IMR-90 (cell line): ENCODE results near the gene CD81. TPM values are rescaled to one million over a fixed set of nuclear protein-coding genes. Genes with fewer than 3 reads are reported as not detected.

Source experiments
- ATAC-seq: fragments of 200-7000 bp; cut with Tn5 transposase; 2 replicates; pipeline ENCODE4 v1.9.1; 2020; ENCODE audit warnings: low read depth, mild to moderate bottlenecking, moderate library complexity
- BruUV-seq: library from RNA; stranded (reverse); fragments of 400-500 nt; replicated peaks from 2 replicates; lab custom pipeline; 2021; lab: Mats Ljungman, UMichigan
- CTCF ChIA-PET: fragments of 300-600 bp; formaldehyde crosslinking; extraction: SDS; loops from one replicate; lab custom pipeline; 2021; ENCODE audit warnings: antibody characterized with exemption; lab: Yijun Ruan, JAX
- POLR2A ChIA-PET: fragments of 300-600 bp; sonication (Branson Sonifier 250); formaldehyde crosslinking; loops from one replicate; lab custom pipeline; 2022; ENCODE audit warnings: antibody characterized with exemption; ENCODE audit not compliant: unreplicated experiment; lab: Charles Lee
- DNase-seq: peaks from one replicate; pipeline ENCODE4 v3.0.0; 2013
- H2AFZ ChIP-seq: replicated peaks from 2 replicates; pipeline ENCODE3; 2013; ENCODE audit warnings: low read length, mild to moderate bottlenecking; ENCODE audit not compliant: poor library complexity
- H2AK5ac ChIP-seq: 2 replicates; pipeline ENCODE4 v1.6.1; 2013; ENCODE audit warnings: low read depth, low read length, inconsistent platforms
- H2AK9ac ChIP-seq: replicated peaks from 2 replicates; pipeline ENCODE3; 2013; ENCODE audit warnings: mild to moderate bottlenecking, low read depth, low read length, moderate library complexity; ENCODE audit not compliant: poor library complexity
- H2BK120ac ChIP-seq: 2 replicates; pipeline ENCODE4 v1.6.1; 2013; ENCODE audit warnings: low read depth, low read length, inconsistent platforms
- H2BK15ac ChIP-seq: 3 replicates; pipeline ENCODE4 v1.6.1; 2013; ENCODE audit warnings: low read depth, low read length, inconsistent platforms
- H2BK20ac ChIP-seq: 2 replicates; pipeline ENCODE4 v1.6.1; 2013; ENCODE audit warnings: low read depth, mild to moderate bottlenecking, inconsistent platforms, low read length, moderate library complexity
- H2BK5ac ChIP-seq: 2 replicates; pipeline ENCODE4 v1.6.1; 2013; ENCODE audit warnings: mild to moderate bottlenecking, low read depth, low read length, inconsistent platforms; ENCODE audit not compliant: poor library complexity, severe bottlenecking
- H3K14ac ChIP-seq: replicated peaks from 2 replicates; pipeline ENCODE4 v1.6.1; 2013; ENCODE audit warnings: low read depth, low read length, inconsistent platforms
- H3K18ac ChIP-seq: 2 replicates; pipeline ENCODE4 v1.6.1; 2013; ENCODE audit warnings: low read depth, low read length, control low read depth
- H3K23ac ChIP-seq: 2 replicates; pipeline ENCODE4 v1.6.1; 2013; ENCODE audit warnings: low read depth, low read length, inconsistent platforms
- H3K27ac ChIP-seq: 2 replicates; pipeline ENCODE4 v1.5.1; 2013; ENCODE audit warnings: mild to moderate bottlenecking, control low read depth, low read length; ENCODE audit not compliant: insufficient read depth
- H3K27me3 ChIP-seq: 2 replicates; pipeline ENCODE4 v1.6.1; 2013; ENCODE audit warnings: low read length; ENCODE audit not compliant: control insufficient read depth, insufficient read depth
- H3K36me3 ChIP-seq: 2 replicates; pipeline ENCODE4 v1.6.1; 2013; ENCODE audit warnings: low read length, mixed read lengths; ENCODE audit not compliant: control insufficient read depth, insufficient read depth
- H3K4ac ChIP-seq: 2 replicates; pipeline ENCODE4 v1.6.1; 2013; ENCODE audit warnings: low read depth, low read length, inconsistent platforms
- H3K4me1 ChIP-seq: 2 replicates; pipeline ENCODE4 v1.6.1; 2013; ENCODE audit warnings: low read length, mixed read lengths; ENCODE audit not compliant: control insufficient read depth, insufficient read depth
- H3K4me2 ChIP-seq: 2 replicates; pipeline ENCODE4 v1.6.1; 2013; ENCODE audit warnings: low read depth, mild to moderate bottlenecking, control low read depth, low read length, moderate library complexity
- H3K4me3 ChIP-seq: 2 replicates; pipeline ENCODE4 v1.5.1; 2013; ENCODE audit warnings: low read depth, mild to moderate bottlenecking, control low read depth, low read length, moderate library complexity; ENCODE audit not compliant: insufficient read depth
- H3K56ac ChIP-seq: 2 replicates; pipeline ENCODE4 v1.6.1; 2013; ENCODE audit warnings: low read length, inconsistent platforms; ENCODE audit not compliant: insufficient read depth; ENCODE audit errors: extremely low read depth
- H3K79me1 ChIP-seq, 2 experiments: 2 replicates each; pipeline ENCODE4 v1.6.1; 2013; ENCODE audit warnings: low read length in 2 of 2, inconsistent platforms in 1 of 2, low read depth in 1 of 2
- H3K9ac ChIP-seq: 2 replicates; pipeline ENCODE4 v1.6.1; 2013; ENCODE audit warnings: low read depth, low read length, control low read depth
- H3K9me1 ChIP-seq: 2 replicates; pipeline ENCODE4 v1.6.1; 2013; ENCODE audit warnings: low read length, inconsistent platforms; ENCODE audit not compliant: insufficient read depth
- H3K9me3 ChIP-seq: 2 replicates; pipeline ENCODE4 v1.6.1; 2013; ENCODE audit warnings: low read length; ENCODE audit not compliant: control insufficient read depth, insufficient read depth
- H4K20me1 ChIP-seq: 2 replicates; pipeline ENCODE4 v1.6.1; 2013; ENCODE audit warnings: low read length, inconsistent platforms; ENCODE audit not compliant: insufficient read depth
- H4K5ac ChIP-seq: 2 replicates; pipeline ENCODE4 v1.6.1; 2013; ENCODE audit warnings: mild to moderate bottlenecking, low read depth, low read length, control low read depth
- H4K8ac ChIP-seq, 2 experiments: 2 replicates each; pipeline ENCODE4 v1.6.1; 2013; ENCODE audit warnings: low read depth in 2 of 2, low read length in 2 of 2, control low read depth in 1 of 2, inconsistent platforms in 1 of 2
- H4K91ac ChIP-seq: 2 replicates; pipeline ENCODE4 v1.6.1; 2013; ENCODE audit warnings: low read depth, low read length, inconsistent platforms; ENCODE audit not compliant: insufficient read depth
- BHLHE40 ChIP-seq: fragments of 150-350 bp; IDR thresholded peaks from 2 replicates; pipeline ENCODE4 v1.6.1; 2016; ENCODE audit warnings: mild to moderate bottlenecking, low read depth, low read length
- CEBPB ChIP-seq: IDR thresholded peaks from 2 replicates; pipeline ENCODE4 v1.6.1; 2012; ENCODE audit warnings: low read depth, low read length, improper control_type of control experiment
- CTCF ChIP-seq: conservative IDR thresholded peaks from 2 replicates; pipeline ENCODE4 v1.5.1; 2012; ENCODE audit warnings: mild to moderate bottlenecking, low read depth, low read length, improper control_type of control experiment
- ELK1 ChIP-seq: fragments of 150-350 bp; IDR thresholded peaks from 2 replicates; pipeline ENCODE4 v1.6.1; 2016; ENCODE audit warnings: low read depth, mild to moderate bottlenecking, low read length, moderate library complexity, borderline replicate concordance
- FOS ChIP-seq: fragments of 150-350 bp; IDR thresholded peaks from 2 replicates; pipeline ENCODE4 v1.6.1; 2016; ENCODE audit warnings: low read depth, low read length
- MAFK ChIP-seq: IDR thresholded peaks from 2 replicates; pipeline ENCODE4 v1.6.1; 2012; ENCODE audit warnings: low read depth, low read length, improper control_type of control experiment
- MAZ ChIP-seq: IDR thresholded peaks from 2 replicates; pipeline ENCODE4 v1.6.1; 2012; ENCODE audit warnings: low read depth, mild to moderate bottlenecking, low read length, improper control_type of control experiment, moderate library complexity, borderline replicate concordance
- MXI1 ChIP-seq: IDR thresholded peaks from 2 replicates; pipeline ENCODE4 v1.6.1; 2012; ENCODE audit warnings: low read depth, mild to moderate bottlenecking, low read length, moderate library complexity, borderline replicate concordance
- NFE2L2 ChIP-seq: fragments of 150-350 bp; IDR thresholded peaks from 2 replicates; pipeline ENCODE4 v1.6.1; 2016; ENCODE audit warnings: low read depth, mild to moderate bottlenecking, low read length
- POLR2A ChIP-seq: IDR thresholded peaks from 2 replicates; pipeline ENCODE4 v1.6.1; 2012; ENCODE audit warnings: mild to moderate bottlenecking, low read depth, low read length
- RAD21 ChIP-seq: IDR thresholded peaks from 2 replicates; pipeline ENCODE4 v1.6.1; 2012; ENCODE audit warnings: low read length, improper control_type of control experiment
- RCOR1 ChIP-seq: IDR thresholded peaks from 2 replicates; pipeline ENCODE4 v1.6.1; 2012; ENCODE audit warnings: mild to moderate bottlenecking, low read length, improper control_type of control experiment; ENCODE audit not compliant: insufficient replicate concordance
- RFX5 ChIP-seq: IDR thresholded peaks from 2 replicates; pipeline ENCODE4 v1.8.0; 2012; ENCODE audit warnings: low read depth, mild to moderate bottlenecking, low read length, moderate library complexity
- SMC3 ChIP-seq: fragments of 150-350 bp; IDR thresholded peaks from 2 replicates; pipeline ENCODE4 v1.6.1; 2016; ENCODE audit warnings: low read depth, mild to moderate bottlenecking, antibody characterized with exemption, low read length, moderate library complexity
- USF2 ChIP-seq: fragments of 150-350 bp; IDR thresholded peaks from 2 replicates; pipeline ENCODE4 v1.6.1; 2017; ENCODE audit warnings: mild to moderate bottlenecking, antibody characterized with exemption, low read length, low read depth
- WGBS, 2 experiments: methylation state at CpG; one replicate each; pipeline versions ENCODE4 v1.1.5 to v1.1.7; 2013; ENCODE audit warnings: missing lambda C conversion rate in 2 of 2; ENCODE audit not compliant: insufficient read length in 1 of 2; ENCODE audit errors: extremely low coverage in 2 of 2; 5-methylcytosine and 5-hydroxymethylcytosine counted together
- dilution Hi-C: fragments of 300-500 bp; cut with HindIII; formaldehyde crosslinking; loops from one replicate; pipeline ENCODE4 v1.14.3; 2018; ENCODE audit warnings: low sequenced_read_pairs; ENCODE audit not compliant: unreplicated experiment
- in situ Hi-C: fragments of 300-500 bp; cut with MboI; formaldehyde crosslinking; loops from 3 replicates; pipeline ENCODE4 v1.14.3; 2019; ENCODE audit warnings: low sequenced_read_pairs, inconsistent platforms, mixed read lengths
- intact Hi-C: fragments of 100-400 bp; cut with micrococcal nuclease; formaldehyde crosslinking; loops from 2 replicates; pipeline ENCODE4 v1.10.0; 2022
- polyA plus RNA-seq, 3 experiments: library from polyadenylated mRNA; depleted of rRNA; stranded (reverse); fragments of >200 nt; gene quantifications; 2 replicates each; pipeline ENCODE4 v1.2.3, GENCODE V29; 2012; ENCODE audit warnings: low replicate concordance in 1 of 3
- total RNA-seq: library from RNA; depleted of rRNA; stranded (reverse); fragments of >200 nt; gene quantifications from 2 replicates; pipeline ENCODE4 v1.2.3, GENCODE V29; 2012

Gene CD81
- total and polyA plus RNA-seq, 2 of the 4 experiments (the other 2 are of a cell fraction), result 159 to 689 TPM

GRCh38 chr11:2369320-2369719, 7.8 kb upstream of the CD81 start:
- CTCF ChIA-PET, result no interaction called here
- no peak for DNase-seq

More at GRCh38 chr11:2369320-2369719, 7.8 kb upstream of the CD81 start:
- Histone ChIP-seq H2AFZ (no peak overlapping the region), H3K9ac (no peak overlapping the region), H3K79me1 (no peaks in the 10 kb centered on the region), H2BK5ac (no peak overlapping the region), H3K18ac (no peak overlapping the region), H4K91ac (no peak overlapping the region), H3K56ac (no peak overlapping the region), H4K20me1 (0 out of 2 replicates have a peak, but pooled peaks cover 6% of the 10 kb centered on the region), H2AK9ac (no peak overlapping the region), H2BK20ac (no peak overlapping the region), H3K14ac (no peak overlapping the region), H2BK120ac (no peak overlapping the region), H3K36me3 (no peaks in the 10 kb centered on the region), H3K9me3 (no peaks in the 10 kb centered on the region), H2AK5ac (no peak overlapping the region), H3K4ac (no peak overlapping the region), H3K27ac (no peak overlapping the region), H3K4me3 (no peak overlapping the region), H3K9me1 (no peaks in the 10 kb centered on the region), H4K8ac (no peak overlapping the region), H3K4me1 (no peaks in the 10 kb centered on the region), H4K5ac (no peak overlapping the region), H3K23ac (no peak overlapping the region), H3K27me3 (no peaks in the 10 kb centered on the region; the same call in 1 of the 2 replicates), H3K4me2 (no peak overlapping the region), H2BK15ac (no peak overlapping the region)
- TF ChIP-seq FOS (no peak), SMC3 (no peak), USF2 (no peak), RFX5 (no peak), BHLHE40 (no peak), MXI1 (no peak), RCOR1 (no peak), MAFK (no peak), CTCF (no peak), MAZ (no peak), RAD21 (no peak), NFE2L2 (no peak), POLR2A (no peak), ELK1 (no peak), CEBPB (no peak)
- POLR2A ChIA-PET, result no interaction called here
- in situ Hi-C loops (no loop called here), dilution Hi-C loops (no loop called here), intact Hi-C loops (no loop called here)
- no peak for ATAC-seq
- 60% methylated on average over 2 of the region's 12 CpGs; no CpG with 5 or more reads in 1 of the 2 experiments for WGBS, 2 experiments
- BruUV-seq, result no TSS peak
